ENCODE results near the gene ASTN2.

GRCh38 chr9:117415358-117415914 lies 579 bp upstream of the ASTN2 start:
- TF ChIP-seq EZH2 (IDR thresholded peaks at IDR 0.05; ENCODE audit: insufficient read depth, low read length), result no peak
- no peak for TF ChIP-seq CTCF (IDR thresholded peaks at IDR 0.05; ENCODE audit: insufficient read depth, low read depth, low read length)
